Measurements from ENCODE around the gene ING1. TPM values are rescaled to one million over a fixed set of nuclear protein-coding genes. Genes with fewer than 3 reads are reported as not detected.

Gene ING1
- total RNA-seq = 6.6 and 6.9 TPM in 2 replicates

GRCh38 chr13:110713642-110713952, at the start of gene ING1:
ING1 (plus strand) TSS chr13:110713700; CDS start chr13:110714150, 450 bp downstream.

GRCh38 chr13:110705826-110706569, 7.5 kb upstream of the ING1 start, which contains the start of gene CARS2:
CARS2 (minus strand) TSS chr13:110706116; CDS start chr13:110706093, 23 bp downstream.

Other genes with a start within 250 kb of the ING1 start
- 2.3 and 4.3 TPM in 2 replicates for gene RAB20, start 152.0 kb upstream of the ING1 start, total RNA-seq
- gene NAXD, start 98.2 kb upstream of the ING1 start, total RNA-seq = 13.3 and 14.6 TPM in 2 replicates
- 99.8 and 122 TPM in 2 replicates for gene CARS2, start 7.6 kb upstream of the ING1 start, total RNA-seq
- 86.7 and 104 TPM in 2 replicates for gene ANKRD10, start 201.4 kb downstream of the ING1 start, total RNA-seq

All from articular chondrocyte of knee joint (primary cell).